Measurements from ENCODE around the gene AAK1.

DNA sequence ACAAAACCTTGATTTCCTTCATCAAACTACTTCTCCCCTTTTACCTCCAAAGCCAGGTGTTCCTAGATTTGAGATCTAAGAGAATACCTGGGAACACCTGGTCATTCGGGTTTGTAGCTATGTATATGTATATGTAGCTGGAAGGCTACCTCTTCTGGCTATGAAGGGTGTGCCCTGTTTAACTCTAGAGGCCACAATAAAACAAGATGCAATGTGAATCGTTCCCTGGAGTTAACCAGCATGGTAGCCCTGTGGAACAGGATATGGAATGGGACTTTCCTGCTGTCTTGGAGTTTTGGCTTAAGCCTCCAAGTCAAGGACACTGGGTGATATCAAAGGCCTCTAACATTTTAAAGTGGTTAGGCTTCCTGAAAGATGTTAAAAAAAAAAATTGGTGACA lies 188.6 kb downstream of the AAK1 start:
- TF ChIP-seq, protein P1, sequence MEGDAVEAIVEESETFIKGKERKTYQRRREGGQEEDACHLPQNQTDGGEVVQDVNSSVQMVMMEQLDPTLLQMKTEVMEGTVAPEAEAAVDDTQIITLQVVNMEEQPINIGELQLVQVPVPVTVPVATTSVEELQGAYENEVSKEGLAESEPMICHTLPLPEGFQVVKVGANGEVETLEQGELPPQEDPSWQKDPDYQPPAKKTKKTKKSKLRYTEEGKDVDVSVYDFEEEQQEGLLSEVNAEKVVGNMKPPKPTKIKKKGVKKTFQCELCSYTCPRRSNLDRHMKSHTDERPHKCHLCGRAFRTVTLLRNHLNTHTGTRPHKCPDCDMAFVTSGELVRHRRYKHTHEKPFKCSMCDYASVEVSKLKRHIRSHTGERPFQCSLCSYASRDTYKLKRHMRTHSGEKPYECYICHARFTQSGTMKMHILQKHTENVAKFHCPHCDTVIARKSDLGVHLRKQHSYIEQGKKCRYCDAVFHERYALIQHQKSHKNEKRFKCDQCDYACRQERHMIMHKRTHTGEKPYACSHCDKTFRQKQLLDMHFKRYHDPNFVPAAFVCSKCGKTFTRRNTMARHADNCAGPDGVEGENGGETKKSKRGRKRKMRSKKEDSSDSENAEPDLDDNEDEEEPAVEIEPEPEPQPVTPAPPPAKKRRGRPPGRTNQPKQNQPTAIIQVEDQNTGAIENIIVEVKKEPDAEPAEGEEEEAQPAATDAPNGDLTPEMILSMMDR (IDR thresholded peaks at IDR 0.05; ENCODE audit: insufficient read depth, low read length, poor library complexity, severe bottlenecking), result no peak
- TF ChIP-seq EZH2phosphoT487 (conservative IDR thresholded peaks at IDR 0.05; ENCODE audit: low read length), result no peak
